Measurements from ENCODE around the gene ARRB2.

- TF ChIP-seq CTCF (IDR thresholded peaks at IDR 0.05), result no peak
- TF ChIP-seq POLR2A (IDR thresholded peaks at IDR 0.05), result no peak
Measured at GRCh38 chr17:4706121-4706520, 4.3 kb upstream of the ARRB2 start.

All from esophagus squamous epithelium (tissue), 4 donors.